Bronchial epithelial cell (primary cell): ENCODE results near the gene OR4F15. TPM values are rescaled to one million over a fixed set of nuclear protein-coding genes. Genes with fewer than 3 reads are reported as not detected.

Experiments used
- DNase-seq: peaks from one replicate; pipeline ENCODE4 v3.0.0-alpha.2; 2010; ENCODE audit warnings: low read depth
- FAIRE-seq: peaks from 2 replicates; lab custom pipeline; 2011; peaks lifted over from hg19 to GRCh38; lab: Jason Lieb, UNC
- H3K27me3 ChIP-seq: 2 replicates; pipeline ENCODE4 v1.5.1; 2011; ENCODE audit warnings: low read length; ENCODE audit not compliant: control insufficient read depth, insufficient read depth
- H3K36me3 ChIP-seq: 2 replicates; pipeline ENCODE4 v1.5.1; 2011; ENCODE audit warnings: low read length; ENCODE audit not compliant: control insufficient read depth, insufficient read depth
- H3K4me3 ChIP-seq: 2 replicates; pipeline ENCODE4 v1.5.1; 2011; ENCODE audit warnings: mild to moderate bottlenecking, low read depth, low read length, control low read depth
- total RNA-seq: library from RNA; depleted of rRNA; stranded (reverse); fragments of >200 nt; gene quantifications from 2 replicates; pipeline ENCODE4 v1.2.1, GENCODE V29; 2014
- TF ChIP-seq, protein P1 (sequence below): IDR thresholded peaks from 2 replicates; pipeline ENCODE4 v1.5.1; 2011; ENCODE audit warnings: mild to moderate bottlenecking, moderate library complexity, low read length, control low read depth, inconsistent platforms; ENCODE audit not compliant: insufficient read depth, severe bottlenecking

Gene OR4F15
- total RNA-seq, 1 donor from 2014 or later: not detected

DNA sequence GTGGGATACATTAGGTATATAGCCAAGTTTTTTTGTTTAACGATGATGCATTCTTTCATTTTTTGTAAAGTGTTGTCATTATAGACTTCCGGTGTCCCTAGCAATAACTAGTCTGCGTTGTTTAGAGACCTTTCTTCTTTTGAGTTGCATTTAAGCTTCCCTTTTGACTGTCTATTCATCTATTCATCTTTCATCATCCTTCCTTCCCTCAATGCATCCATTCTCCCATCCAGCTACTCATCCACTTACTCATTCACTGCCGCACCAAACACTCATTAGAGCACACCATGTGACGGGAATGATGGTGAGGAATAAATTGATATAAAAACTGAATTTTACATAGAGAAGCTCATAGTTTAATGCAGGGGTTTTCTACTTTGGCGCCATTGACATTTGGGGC lies 32.9 kb downstream of the OR4F15 start:
- TF ChIP-seq, protein P1, sequence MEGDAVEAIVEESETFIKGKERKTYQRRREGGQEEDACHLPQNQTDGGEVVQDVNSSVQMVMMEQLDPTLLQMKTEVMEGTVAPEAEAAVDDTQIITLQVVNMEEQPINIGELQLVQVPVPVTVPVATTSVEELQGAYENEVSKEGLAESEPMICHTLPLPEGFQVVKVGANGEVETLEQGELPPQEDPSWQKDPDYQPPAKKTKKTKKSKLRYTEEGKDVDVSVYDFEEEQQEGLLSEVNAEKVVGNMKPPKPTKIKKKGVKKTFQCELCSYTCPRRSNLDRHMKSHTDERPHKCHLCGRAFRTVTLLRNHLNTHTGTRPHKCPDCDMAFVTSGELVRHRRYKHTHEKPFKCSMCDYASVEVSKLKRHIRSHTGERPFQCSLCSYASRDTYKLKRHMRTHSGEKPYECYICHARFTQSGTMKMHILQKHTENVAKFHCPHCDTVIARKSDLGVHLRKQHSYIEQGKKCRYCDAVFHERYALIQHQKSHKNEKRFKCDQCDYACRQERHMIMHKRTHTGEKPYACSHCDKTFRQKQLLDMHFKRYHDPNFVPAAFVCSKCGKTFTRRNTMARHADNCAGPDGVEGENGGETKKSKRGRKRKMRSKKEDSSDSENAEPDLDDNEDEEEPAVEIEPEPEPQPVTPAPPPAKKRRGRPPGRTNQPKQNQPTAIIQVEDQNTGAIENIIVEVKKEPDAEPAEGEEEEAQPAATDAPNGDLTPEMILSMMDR: no peak
- Histone ChIP-seq H3K4me3 (no peak overlapping the region), H3K27me3 (no peaks in the 10 kb centered on the region), H3K36me3 (no peaks in the 10 kb centered on the region)
- FAIRE-seq (no peak), DNase-seq (no peak)

DNA sequence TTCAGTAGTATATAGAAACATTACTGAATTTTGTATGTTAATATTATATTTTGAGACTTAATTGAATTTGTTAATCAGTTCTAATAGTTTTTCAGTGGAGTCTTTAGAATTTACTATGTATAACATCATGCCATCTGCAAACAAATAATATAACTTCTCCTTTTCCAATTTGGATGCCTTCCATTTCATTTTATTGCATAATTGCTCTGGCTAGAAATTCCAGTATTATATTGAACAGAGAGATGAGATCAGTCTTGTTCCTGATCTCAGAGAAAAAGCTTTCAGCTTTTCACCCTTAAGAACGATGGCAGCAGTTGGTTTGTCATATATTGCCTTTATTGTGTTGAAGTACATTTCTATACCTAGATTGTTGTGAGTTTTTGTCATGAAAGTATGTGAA lies 40.4 kb downstream of the OR4F15 start:
- Histone ChIP-seq H3K4me3 (no peak overlapping the region), H3K27me3 (no peaks in the 10 kb centered on the region), H3K36me3 (no peaks in the 10 kb centered on the region)
- TF ChIP-seq, protein P1: no peak
- FAIRE-seq: no peak
- DNase-seq: no peak

Other genes starting within 250 kb of the OR4F15 start
- gene TM2D3, start 159.8 kb upstream of the OR4F15 start, total RNA-seq: 21.6 and 23.0 TPM in 2 replicates
- gene TARS3, start 87.7 kb upstream of the OR4F15 start, total RNA-seq: 5.4 and 11.1 TPM in 2 replicates
- not detected in 2 replicates for gene OR4F6, start 8.7 kb upstream of the OR4F15 start, total RNA-seq